NCI-H2171 treated with DMSO at 0.1 percent for 48 hours (cell line): ENCODE measurements around the gene BTBD18.

Source experiments
- DNase-seq: peaks from one replicate; lab custom pipeline; 2025; lab: John Stamatoyannopoulos, UW

Gene BTBD18, protein sequence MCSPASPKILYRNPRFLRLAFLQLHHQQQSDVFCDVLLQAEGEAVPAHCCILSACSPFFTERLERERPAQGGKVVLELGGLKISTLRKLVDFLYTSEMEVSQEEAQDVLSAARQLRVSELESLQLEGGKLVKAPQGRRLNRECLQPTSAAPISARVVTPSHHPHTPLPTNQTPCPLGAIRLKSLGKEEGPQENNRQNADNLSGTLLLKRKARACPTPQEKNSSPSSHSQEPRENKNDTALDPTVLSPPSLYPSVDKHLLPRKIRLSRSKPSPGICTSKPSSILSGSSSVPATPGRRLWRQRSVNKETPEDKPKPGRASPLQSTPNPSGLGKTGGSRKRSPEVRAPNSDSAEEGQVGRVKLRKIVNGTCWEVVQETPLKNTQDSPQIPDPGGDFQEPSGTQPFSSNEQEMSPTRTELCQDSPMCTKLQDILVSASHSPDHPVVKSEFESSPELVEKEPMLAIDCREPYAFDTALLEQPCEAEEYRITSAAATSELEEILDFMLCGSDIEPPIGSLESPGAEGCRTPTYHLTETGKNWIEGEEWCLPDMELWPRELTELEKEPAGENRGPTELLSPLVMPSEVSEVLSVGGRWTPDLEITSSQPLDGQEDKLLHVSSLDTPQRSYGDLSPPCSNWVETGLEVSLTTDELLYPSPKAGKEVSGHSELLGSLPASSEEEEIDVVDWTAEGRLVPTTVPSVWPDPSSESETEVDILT

DNA sequence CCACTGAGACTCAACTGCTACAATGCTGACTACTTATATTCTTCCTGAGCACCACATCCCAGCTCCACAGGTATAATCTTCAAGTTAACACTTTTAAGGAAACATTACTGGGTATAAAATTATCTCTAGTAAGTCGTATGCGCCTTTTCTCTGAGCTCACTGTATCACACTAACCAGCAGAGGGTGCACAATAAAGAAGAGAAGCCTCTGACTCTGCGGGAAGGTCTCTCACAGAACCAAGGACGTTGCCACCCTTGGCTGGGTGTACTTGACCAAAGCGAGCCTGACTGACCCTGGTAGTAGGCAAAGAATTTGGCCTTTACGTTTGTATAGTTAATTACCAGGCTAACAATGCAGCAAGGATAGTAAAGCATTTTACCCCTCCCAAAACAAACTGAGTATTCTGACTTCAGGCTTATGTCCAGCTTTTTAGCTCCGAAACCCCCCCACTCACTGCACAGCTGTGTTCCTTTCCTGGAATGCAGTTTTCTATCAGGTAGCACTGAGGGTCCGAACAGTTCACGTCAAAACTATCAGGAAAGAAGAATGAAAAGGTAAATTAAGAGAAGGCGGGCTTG, at the start of gene BTBD18:
Gene BTBD18 (minus strand): TSS at position 144 of the 578 bp plus-strand sequence. CDS start 631 bp downstream, outside the sequence.
- peak; percentile 2 for DNase-seq

DNA sequence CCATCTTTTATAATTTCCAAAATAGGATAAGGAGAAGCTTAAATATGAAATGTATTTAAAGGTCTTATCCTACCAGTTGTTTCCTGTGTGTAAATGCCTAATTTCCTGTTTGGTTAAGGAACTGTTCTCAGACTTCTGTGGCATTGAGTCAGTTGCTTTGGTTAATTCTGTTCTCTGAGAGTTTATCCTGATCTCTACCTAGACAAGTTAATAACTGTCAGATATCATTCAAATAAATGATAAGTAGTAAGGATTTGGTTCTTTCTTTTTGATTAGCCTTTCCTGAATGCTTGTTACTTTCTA, 49.5 kb upstream of the BTBD18 start:
- DNase-seq = no peak

DNA sequence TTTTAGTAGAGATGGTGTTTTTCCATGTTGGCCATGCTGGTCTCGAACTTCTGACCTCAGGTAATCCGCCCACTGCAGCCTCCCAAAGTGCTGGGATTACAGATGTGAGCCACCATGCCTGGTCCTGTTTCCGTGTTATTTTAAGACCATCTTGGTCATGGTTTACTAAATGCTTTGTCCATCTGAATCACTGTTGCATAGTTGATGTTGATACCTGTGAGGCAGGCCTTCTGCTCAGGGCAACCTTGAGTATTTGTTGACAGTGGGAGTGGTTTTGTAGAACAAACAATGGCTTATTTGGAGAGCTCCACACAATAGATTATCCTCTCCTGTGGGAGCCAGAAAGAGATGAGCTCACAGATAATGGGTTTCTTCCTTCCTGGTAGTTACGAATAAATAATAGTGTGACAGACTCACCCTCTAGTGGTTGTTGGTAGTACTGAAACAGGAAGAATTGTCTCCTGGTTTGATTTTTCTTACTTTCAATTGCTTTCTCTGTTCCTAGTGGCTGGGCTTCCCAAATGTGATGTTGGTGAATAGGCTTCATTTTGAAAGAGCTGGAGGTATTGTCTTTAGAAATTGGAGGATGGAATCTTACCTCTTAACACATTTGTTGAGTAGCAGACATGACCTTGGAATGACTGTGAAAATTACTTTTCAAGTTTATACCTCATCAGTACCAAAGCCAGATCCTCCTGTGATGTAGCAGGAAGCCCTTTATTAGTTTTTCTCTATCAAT, 49.0 kb upstream of the BTBD18 start:
- DNase-seq = peak; percentile 58

DNA sequence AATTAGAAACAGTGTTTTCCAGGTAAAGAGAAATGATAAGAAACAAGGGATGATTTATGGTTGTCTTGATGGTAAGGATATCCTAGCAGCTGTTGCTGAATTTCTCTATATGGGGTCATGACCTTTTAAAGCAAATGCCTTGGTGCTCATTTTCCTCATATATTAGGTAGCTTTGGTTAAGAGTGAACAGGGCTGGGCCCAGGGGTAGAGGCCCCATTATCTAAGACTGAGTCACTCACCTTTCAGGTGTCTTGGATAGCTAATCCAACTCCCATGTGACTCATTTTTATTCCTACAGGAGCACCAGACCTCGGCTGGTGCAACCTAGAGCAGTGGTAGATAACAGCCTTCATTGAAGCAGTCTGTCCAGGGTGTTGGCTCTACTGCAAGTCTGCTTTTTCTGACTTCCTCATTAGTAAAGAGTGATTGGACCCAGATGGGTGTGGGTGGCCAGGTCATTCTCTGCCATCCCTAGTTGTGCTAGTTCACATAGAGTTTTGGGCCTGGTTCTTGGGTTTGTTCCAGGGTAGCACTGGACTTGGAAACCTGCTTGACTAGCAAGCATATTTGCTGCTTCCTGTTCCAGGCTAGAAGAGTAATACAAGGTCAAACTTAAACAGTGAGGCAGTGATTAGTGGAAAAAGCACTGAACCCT, 47.4 kb upstream of the BTBD18 start:
- no peak for DNase-seq

DNA sequence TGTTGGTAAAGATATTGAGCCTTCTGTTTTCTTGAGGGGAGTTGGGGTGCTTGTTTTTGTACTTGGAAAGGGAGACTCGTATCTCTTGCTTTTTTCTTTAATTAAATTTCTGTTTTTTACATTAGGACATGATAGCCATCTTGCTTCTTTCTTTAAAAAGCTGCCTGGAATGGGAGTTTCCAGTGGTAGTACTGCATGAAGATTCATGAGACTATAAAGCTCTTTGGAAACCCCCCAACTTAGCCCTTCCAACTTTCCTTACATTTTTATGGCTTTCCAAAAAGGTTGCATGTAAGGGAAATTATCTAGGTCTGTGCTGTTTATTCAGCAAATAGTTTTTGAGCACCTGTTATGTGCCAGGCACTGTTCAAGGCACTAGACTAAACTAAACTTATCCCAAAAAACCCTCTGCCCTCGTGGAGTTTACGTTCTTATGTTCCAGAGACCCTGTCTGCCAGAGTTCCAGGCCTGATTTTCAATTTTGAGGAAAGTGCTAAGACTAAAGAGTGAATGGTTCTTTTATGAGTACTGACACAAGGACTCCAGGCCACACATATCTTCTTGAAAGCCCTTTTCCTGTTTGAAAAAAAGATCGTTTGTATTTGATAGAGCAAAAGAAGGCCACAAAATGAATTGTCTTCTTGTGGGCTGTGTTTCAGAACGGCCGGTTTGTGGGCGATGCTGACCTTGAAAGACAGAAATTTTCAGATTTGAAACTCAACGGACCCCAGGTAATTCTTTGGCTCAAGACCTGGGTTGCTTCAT, 41.9 kb upstream of the BTBD18 start:
- DNase-seq = no peak

DNA sequence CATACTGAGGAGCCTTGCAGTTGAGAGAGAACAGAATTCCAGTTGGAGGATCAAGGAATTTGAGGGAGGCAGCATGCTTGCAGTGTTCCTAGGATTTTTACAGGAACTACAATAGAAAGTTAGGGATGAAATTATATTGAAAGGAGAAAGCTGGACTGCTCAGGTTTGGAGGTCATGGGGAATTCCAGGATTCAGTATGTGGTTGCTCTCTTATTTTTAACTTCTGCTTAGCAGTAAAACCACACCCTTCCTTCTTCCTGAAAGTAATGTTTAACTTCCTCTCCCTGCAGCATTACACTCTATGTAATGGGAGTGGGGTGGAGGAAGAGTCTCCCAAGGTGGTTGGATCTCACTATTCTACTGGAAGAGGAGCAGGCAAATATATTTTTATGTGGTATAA, 41.3 kb upstream of the BTBD18 start:
- DNase-seq = no peak

DNA sequence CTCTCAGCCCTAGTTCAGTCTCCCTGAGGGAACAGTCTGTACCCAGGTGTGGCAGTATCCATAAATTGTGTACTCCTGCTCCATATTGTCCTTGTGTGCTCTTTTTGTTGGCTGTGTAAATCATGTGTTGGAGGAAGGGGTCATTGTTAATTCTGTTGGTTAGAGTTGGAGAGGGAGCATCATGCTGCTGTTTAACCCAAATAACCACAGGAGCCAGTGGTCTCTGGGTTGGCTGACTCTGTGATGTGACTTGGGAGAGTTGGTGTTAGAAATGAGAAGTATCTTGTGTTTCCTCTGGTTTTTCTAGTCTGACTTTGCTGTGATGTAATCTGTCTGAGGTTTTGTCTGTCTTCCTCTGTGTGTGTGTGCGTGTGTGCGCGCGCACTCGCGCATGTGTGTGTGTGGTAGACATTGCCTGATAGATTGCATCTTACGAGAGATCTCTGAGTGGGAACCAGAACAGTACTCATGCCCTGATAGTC, 40.5 kb upstream of the BTBD18 start:
- DNase-seq = no peak

DNA sequence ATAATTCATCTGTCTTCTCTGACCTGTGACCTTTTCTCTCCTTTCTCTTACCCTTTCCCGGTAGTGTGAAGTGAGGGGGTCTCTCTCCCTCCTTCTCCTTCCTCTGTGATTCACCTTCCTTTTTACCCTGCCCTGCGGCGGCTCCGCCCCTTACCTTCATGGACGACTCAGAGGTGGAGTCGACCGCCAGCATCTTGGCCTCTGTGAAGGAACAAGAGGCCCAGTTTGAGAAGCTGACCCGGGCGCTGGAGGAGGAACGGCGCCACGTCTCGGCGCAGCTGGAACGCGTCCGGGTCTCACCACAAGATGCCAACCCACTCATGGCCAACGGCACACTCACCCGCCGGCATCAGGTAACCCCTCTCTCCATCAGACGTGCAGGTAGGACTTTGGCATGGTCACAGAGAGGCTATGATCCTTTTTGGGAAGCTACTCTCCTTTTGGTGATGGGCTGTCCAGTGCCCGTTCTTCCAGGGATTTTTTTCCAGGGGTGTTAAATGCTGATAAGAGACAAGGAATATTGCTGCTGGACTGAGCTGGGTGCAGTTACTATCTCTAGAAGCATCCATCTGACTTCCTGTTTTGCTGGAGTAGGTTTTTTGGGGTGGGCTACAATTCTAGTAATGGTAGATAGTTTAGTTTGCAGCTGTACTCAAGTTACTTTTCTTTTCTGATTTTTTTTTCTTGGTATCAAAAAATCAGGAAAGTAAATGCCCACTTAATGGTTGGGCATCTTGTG, 39.9 kb upstream of the BTBD18 start:
- no peak for DNase-seq

DNA sequence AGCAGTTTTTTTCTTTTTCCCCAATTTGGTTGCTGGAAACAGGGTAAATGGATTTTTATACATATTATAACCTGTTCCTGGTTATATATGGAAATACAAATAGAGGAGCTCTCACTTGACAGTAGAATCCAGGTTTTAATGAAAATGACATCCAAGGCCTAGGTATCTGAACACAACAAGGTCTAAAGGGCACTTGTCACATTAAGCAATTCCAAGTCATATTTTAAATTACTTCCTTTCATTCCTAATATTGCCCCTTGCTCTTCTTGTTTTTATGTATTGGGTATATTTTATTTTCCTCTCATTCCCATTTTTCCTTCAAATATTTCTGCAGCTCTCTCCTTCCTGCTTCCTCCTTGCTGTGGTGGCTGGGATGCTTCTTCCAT, 37.1 kb upstream of the BTBD18 start:
- DNase-seq = no peak

DNA sequence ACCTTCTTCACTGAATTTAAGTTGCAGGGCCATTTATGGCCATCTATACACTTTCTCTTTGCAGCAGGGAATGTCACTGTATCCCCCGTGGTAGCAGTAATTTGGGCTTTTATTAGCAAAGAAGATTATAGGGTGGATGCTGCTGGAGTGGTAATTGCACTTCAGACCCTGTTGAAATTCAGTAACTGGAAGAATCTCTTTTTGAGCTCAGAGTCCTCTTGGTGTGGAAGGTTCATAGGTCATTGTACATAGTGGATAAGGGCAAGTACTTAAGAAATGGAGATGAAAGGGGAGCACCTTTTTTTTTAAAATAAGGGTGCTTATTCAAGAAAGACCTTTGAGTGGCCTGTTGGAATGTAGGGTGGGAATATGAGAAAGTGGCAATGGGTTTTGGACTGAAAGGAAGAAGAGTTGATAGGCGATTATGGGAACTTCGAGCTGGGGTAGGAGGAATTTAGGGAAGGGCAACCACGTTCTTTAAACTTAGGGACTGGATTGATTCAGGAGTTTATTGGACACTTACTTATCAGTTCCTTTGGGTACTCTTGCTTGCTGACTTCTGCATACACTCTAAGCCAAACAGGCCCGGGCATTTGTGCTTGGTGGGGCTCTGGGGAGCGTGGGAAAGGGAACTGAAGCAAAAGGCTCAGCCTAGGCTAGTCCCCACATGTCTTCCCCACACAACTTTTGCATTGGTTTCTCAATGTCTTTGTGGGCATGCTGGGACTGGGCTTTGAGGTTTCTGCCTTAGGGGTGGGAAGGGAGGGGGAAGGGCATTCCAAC, 36.5 kb upstream of the BTBD18 start:
- peak; percentile 8 for DNase-seq

DNA sequence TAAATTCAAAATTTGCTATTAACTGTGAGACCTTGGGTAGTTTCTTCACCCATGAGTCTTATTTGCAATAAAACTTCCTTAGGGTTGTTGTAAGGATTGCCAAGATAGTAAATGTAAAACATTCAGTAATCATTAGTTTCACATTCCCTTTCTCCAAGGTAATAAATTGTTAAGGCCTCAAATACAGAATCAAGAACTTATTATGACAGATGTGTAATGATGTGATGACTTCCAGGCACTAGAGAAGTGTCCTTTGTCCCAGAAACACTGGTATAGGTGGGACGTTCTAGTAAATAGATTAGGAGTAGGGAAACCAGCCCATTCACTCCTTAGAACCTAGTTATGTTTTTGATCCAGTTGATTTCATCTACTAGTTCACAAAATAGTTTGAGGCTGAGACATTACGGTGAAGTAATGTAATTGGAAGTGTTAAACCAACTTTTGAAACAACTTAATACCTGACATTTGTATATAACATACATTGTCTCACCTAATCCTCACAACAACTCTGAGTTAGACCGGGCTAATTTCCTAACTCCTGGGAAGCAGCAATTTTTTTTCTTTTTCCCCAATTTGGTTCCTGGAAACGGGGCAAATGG, 35.5 kb upstream of the BTBD18 start:
- no peak for DNase-seq

DNA sequence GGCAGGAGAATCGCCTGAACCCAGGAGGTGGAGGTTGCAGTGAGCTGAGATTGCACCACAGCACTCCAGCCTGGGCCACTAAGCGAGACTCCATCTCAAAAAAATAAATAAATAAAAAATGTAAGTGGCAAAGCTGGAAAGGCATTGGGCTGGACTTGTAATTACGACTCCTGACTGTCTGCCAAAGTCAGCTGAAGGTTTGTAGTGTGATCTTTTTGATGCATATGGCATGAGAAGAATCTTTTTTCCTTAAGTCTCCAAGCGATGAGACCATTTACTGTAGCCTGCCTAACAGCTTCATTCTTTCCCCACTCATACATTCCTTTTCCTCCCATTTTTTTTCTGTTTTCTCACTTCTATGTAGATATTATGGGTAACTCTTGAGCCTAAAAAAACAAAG, 34.8 kb upstream of the BTBD18 start:
- no peak for DNase-seq

DNA sequence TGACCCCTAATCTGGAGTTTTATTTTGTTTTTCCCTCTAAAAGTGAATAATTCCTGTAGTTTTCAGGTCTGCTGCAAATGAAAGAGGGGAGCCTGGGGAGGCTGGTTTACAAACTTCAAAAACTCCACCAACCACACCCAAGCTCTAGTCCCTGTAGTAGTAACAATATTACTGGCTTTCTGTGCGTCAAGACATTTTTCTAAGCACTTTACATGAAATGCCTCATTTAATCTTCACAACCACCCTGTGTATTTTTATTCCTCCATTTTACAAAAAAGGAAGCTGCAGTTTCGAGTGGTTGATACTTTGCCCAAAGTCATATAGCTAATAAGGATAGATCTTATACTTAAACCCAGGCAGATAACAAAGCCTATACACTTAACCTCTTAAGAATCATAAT, 33.5 kb upstream of the BTBD18 start:
- DNase-seq = no peak

DNA sequence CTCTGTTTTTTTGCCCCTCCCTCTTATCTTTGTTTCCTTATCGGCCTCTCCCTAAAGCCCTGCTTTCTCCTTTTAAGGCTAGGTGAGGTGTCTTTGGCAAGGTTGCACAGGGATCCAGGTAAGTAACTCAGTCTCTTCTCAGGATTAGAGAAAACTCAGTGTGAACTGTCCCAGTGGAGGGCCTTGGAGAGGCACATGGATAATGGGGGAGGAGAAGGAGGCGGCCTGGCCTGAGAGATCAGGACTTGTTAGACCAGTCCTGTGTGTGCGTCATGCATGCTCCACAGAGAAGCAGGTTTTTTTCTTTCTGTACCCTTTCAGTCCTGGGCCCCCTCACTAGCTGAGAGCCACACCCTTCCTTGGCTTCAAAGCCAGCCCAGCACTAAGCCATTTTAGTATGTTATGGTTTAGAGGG, 29.9 kb upstream of the BTBD18 start:
- DNase-seq = no peak

DNA sequence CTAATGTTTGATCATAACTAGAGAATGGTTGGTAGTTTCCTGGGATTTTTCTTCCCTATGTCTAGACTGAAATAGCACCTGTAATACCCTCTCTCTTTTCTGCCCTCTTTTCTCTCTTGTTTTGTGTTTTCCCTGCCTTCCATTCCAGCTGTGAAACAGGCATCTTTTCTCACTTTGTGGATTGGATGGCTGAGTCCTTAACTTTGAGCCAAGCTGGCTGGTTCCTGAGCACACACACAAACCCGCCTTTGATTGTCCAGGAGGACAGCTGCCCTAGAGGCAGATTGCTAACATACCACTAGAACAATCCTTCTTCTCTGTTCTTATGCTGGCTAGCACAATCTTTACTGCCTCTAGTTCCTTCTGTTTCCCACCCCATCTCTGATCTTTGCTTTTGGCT, 27.7 kb upstream of the BTBD18 start:
- DNase-seq = no peak

DNA sequence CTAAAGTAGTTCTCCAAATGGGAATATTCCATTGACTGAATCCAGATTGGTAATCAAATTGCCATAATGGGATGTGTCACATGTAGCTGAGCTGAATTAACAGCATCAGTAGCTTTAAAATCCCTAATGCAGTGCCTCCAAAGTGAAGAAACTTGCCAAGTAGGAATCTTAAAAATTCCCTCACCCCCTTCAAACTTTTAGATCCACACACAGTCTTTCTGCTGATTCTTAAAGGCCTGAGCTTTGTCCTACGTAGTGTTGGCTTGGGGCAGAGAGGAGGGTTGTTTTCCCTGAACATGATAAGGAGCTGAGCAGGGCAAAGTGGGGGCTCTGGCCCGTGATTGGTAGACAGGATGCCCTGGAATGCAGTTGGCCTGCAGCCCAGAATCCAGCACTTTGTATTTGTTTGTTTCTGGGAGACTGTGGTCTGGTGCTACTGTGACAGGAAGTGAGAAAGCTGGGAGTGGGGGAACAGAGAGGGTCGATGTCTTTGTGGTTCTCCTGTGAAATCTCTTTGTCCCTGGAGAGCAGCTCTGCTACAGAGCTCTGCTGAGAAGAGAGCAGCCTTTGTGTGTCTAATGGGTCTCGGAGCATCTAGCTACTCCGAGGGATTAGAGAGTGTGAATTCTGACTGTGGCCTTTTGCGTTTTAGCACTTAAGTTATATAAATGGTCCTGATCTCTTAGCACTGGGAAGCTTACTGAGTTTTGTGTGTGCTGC, 26.9 kb upstream of the BTBD18 start:
- peak; percentile 27 for DNase-seq

DNA sequence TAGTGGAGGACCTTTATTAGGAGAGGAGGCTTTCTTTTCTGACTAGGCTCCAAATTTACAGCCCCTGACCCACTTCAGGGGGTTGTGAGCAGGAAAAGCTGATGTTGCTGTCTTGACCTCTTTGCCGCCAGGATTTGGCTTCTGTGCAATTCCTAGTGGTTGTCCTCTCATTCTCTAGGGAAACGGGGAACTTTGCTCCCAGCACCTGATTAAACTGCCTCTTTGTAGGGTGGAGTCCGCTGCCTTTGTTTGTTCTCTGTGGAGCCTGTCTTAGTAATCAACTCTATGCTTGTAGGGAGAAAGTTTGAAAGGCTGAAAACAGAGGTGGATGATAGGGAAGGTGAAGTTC, 26.3 kb upstream of the BTBD18 start:
- DNase-seq = no peak

DNA sequence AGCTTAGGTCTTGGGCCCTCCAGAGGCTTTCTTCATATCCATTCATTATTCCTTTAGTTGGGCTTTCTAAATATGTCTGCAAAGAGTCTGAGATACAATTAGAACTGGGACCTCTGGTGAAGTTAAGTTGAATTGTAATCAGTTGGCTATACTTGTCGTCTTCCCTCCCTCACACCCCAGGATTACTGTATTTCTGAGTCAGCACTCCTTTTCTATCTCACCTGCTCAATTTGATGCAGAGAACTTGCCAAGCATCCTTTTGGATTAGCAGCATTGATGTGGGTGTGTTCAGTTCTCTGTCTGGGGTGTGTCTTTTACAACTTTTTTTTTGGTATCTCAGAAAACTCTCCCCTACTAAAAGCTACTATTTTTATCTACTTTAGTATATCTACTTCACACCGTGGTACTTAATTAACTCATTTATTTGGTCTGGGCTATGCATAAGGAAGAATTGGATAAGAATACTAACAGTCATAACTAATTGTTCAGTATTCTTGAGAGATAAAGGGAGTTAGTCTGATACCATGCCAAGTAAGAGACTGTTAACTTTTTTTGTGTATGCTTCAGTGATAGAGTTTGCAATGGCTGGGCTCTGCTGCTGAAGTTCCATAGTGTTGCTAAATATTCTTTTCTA, 25.1 kb upstream of the BTBD18 start:
- DNase-seq = no peak
